SJSA1 (cell line): ENCODE results near the gene FZD8. TPM values are rescaled to one million over a fixed set of nuclear protein-coding genes. Genes with fewer than 3 reads are reported as not detected.

Source experiments
- DNase-seq, 2 experiments: peaks; one replicate each; pipeline ENCODE4 v3.0.0-alpha.2; 2015 to 2020; ENCODE audit warnings: low spot score in 2 of 2, low read depth in 1 of 2
- H3K27ac ChIP-seq: fragments of 250-450 bp; sonication (Bioruptor Pico); 2 replicates; pipeline ENCODE4 v1.5.1; 2020; ENCODE audit warnings: mild to moderate bottlenecking, moderate library complexity
- H3K27me3 ChIP-seq: fragments of 250-450 bp; sonication (Bioruptor Pico); replicated peaks from 2 replicates; pipeline ENCODE4 v1.5.1; 2020; ENCODE audit warnings: mild to moderate bottlenecking, moderate library complexity
- H3K36me3 ChIP-seq: fragments of 250-450 bp; sonication (Bioruptor Pico); 2 replicates; pipeline ENCODE4 v1.5.1; 2020; ENCODE audit warnings: mild to moderate bottlenecking
- H3K4me1 ChIP-seq: fragments of 250-450 bp; sonication (Bioruptor Pico); replicated peaks from 2 replicates; pipeline ENCODE4 v1.6.1; 2021; ENCODE audit warnings: mild to moderate bottlenecking
- H3K4me3 ChIP-seq: fragments of 250-450 bp; sonication (Bioruptor Pico); 2 replicates; pipeline ENCODE4 v1.5.1; 2020; ENCODE audit warnings: mild to moderate bottlenecking
- H3K9me3 ChIP-seq: fragments of 250-450 bp; sonication (Bioruptor Pico); replicated peaks from 2 replicates; pipeline ENCODE4 v1.5.1; 2020; ENCODE audit warnings: mild to moderate bottlenecking
- total RNA-seq: library from RNA; depleted of rRNA; stranded (reverse); fragments of >200 nt; shearing (Covaris generic); gene quantifications from 2 replicates; pipeline ENCODE4 v1.2.3, GENCODE V29; 2014; rRNA removed

Gene FZD8
- total RNA-seq, 1 experiment from 2014 or later: 15.7 TPM

DNA sequence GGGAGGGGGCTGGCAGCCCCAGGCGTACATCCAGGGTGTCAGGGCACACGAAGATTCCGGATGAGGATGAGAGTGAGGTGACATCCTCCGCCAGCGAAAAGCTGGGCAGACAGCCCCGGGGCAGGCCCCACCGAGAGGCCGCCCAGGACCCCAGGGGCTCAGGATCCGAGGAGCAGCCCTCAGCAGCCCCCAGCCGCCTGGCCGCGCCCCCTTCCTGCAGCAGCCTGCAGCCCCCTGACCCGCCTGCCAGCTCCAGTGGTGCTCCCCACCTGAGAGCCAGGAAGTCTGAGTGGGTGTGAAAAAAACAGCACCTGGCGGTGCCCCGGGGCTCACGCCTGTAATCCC lies 33.8 kb downstream of the FZD8 start:
- no peak for DNase-seq
- Histone ChIP-seq H3K27me3 (no peaks in the 10 kb centered on the region), H3K27ac (no peak overlapping the region), H3K9me3 (no peaks in the 10 kb centered on the region), H3K36me3 (no peaks in the 10 kb centered on the region), H3K4me3 (no peak overlapping the region), H3K4me1 (peaks cover 6% of the 10 kb centered on the region; the same call in 1 of the 2 replicates)

DNA sequence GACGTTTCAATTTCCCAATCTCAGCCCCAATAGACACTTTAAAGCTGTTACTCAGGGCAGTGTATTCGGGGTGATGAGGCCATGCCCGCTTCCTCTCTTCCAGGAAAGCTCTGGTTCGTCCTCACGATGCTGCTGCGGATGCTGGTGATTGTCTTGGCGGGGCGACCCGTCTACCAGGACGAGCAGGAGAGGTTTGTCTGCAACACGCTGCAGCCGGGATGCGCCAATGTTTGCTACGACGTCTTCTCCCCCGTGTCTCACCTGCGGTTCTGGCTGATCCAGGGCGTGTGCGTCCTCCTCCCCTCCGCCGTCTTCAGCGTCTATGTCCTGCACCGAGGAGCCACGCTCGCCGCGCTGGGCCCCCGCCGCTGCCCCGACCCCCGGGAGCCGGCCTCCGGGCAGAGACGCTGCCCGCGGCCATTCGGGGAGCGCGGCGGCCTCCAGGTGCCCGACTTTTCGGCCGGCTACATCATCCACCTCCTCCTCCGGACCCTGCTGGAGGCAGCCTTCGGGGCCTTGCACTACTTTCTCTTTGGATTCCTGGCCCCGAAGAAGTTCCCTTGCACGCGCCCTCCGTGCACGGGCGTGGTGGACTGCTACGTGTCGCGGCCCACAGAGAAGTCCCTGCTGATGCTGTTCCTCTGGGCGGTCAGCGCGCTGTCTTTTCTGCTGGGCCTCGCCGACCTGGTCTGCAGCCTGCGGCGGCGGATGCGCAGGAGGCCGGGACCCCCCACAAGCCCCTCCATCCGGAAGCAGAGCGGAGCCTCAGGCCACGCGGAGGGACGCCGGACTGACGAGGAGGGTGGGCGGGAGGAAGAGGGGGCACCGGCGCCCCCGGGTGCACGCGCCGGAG lies 34.4 kb downstream of the FZD8 start:
- DNase-seq: no peak
- H3K9me3 ChIP-seq: no peaks in the 10 kb centered on the region
- no peaks in the 10 kb centered on the region for H3K36me3 ChIP-seq
- H3K27ac ChIP-seq: no peak overlapping the region
- H3K4me3 ChIP-seq: no peak overlapping the region
- H3K4me1 ChIP-seq: peaks cover 6% of the 10 kb centered on the region; the same call in 1 of the 2 replicates
- no peaks in the 10 kb centered on the region for H3K27me3 ChIP-seq

DNA sequence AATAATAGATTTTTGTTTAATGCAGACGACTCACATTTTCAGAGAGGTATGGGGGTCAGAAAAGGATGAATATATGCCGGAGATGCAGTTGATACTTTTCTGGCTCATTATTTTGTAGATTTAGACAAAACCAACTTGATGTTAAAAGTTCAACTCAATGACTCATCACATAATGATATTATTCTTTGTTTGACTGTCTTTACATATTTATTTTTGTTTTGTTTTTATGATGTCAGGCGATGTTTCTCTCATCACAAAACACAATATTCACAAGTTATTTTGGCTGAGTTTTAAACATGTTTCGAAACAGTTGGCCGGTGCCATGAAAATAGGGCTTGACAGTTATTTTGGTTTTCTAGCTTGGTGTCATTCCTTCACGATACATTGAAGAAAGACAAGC lies 35.7 kb downstream of the FZD8 start:
- H3K36me3 ChIP-seq: no peaks in the 10 kb centered on the region
- H3K4me3 ChIP-seq: no peak overlapping the region
- peaks cover 6% of the 10 kb centered on the region; the same call in 1 of the 2 replicates for H3K4me1 ChIP-seq
- H3K27me3 ChIP-seq: no peaks in the 10 kb centered on the region
- no peaks in the 10 kb centered on the region for H3K9me3 ChIP-seq
- peak in 1 of 2 experiments; percentile 10 for DNase-seq
- no peak overlapping the region for H3K27ac ChIP-seq

DNA sequence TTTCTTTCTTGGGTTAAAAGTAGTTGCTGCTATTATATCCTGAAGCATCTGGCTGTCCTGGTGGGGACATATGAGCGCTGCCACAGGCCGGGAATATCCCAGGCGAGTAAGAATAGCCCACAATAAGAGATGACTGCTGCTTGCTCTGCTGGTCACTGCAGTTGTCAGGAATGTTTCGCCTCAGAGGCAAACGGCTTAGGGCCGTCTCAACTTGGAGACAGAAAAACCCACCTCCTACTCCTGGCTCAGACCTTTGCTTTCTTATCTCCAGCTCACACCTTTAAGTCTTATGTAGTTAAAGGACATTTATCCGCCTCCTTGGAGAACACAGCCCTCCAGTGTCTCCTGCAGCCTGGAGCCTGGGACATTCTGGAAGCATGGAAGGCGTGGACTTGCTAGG lies 36.9 kb downstream of the FZD8 start, which contains the start of gene GJD4:
GJD4 (plus strand) TSS at position 151 of the 400 bp plus-strand sequence; CDS start at position 378, 227 bp downstream.
- H3K27ac ChIP-seq: no peak within 1 kb of the TSS
- no peak for DNase-seq
- peaks cover 6% of the 10 kb centered on the region; the same call in 1 of the 2 replicates for H3K4me1 ChIP-seq
- no peaks in the 10 kb centered on the region for H3K27me3 ChIP-seq
- no peaks in the 10 kb centered on the region for H3K9me3 ChIP-seq
- H3K4me3 ChIP-seq: no peak within 1 kb of the TSS
- no peaks in the 10 kb centered on the region for H3K36me3 ChIP-seq

DNA sequence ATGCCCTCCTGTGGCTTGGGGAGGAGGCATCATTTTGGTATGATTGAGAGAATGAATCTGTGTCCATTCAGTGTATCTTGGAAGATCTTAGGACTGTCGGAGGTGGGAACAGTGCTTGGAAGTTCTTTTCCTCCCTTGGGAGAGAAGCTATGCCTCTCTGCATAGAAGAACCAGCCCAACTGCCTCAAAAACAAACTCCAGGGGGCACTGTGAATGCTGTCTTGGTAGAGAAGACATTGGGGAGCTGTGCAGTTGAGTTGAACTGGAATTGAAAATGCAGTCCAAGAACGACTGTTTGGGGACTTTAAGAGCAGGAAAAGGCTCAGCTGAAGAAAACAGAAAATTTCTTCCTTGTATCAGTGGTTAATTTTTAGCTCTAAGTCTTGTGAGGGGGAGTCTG lies 41.9 kb downstream of the FZD8 start:
- no peaks in the 10 kb centered on the region for H3K27me3 ChIP-seq
- H3K4me3 ChIP-seq: no peak overlapping the region
- H3K27ac ChIP-seq: no peak overlapping the region
- no peaks in the 10 kb centered on the region for H3K9me3 ChIP-seq
- H3K36me3 ChIP-seq: no peaks in the 10 kb centered on the region
- no peak for DNase-seq
- no peaks in the 10 kb centered on the region for H3K4me1 ChIP-seq

DNA sequence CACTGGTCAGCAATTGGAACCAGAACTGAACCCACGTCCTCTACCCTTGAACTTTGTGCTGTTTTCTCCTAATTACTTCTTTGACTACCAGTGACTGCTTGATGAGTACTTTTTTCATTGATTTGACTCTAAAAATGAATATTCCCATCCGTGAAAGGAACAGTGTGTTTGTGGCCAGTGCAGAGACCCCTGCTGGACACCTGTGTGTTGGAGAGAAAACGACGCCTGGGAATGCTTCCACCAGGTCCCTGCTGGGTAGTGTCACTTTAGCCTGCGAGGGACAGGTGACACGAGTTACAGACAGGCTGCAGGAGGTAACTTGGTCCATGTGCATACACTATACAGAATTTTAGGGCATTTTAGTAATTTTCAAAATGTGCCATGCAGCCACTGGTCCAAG lies 43.7 kb downstream of the FZD8 start:
- no peaks in the 10 kb centered on the region for H3K36me3 ChIP-seq
- no peaks in the 10 kb centered on the region for H3K9me3 ChIP-seq
- no peaks in the 10 kb centered on the region for H3K27me3 ChIP-seq
- no peaks in the 10 kb centered on the region for H3K4me1 ChIP-seq
- DNase-seq: no peak
- H3K27ac ChIP-seq: no peak overlapping the region
- no peak overlapping the region for H3K4me3 ChIP-seq

DNA sequence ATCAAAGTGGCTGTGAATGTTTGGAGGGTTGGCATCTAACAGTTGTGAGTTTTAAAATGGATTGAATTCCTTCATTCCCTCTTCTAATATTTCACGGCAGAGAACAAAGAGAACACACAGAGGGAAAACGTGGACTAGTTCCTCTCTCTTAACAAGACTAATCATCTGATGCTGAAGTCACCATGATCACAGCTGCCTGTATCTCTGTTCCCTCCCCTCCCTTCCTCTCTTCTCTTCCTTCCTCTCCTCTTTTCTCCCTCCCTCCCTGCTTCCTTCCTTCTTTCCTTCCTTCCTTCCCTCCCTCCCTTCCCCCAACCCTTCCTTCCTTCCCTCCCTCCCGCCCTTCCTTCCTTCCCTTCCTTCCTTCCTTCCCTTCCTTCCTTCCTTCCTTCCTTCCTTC lies 47.0 kb downstream of the FZD8 start:
- Histone ChIP-seq H3K27ac (no peak overlapping the region), H3K4me3 (no peak overlapping the region), H3K9me3 (peaks cover 6% of the 10 kb centered on the region; the same call in 1 of the 2 replicates), H3K4me1 (no peaks in the 10 kb centered on the region), H3K27me3 (no peaks in the 10 kb centered on the region), H3K36me3 (no peaks in the 10 kb centered on the region)
- DNase-seq: no peak

DNA sequence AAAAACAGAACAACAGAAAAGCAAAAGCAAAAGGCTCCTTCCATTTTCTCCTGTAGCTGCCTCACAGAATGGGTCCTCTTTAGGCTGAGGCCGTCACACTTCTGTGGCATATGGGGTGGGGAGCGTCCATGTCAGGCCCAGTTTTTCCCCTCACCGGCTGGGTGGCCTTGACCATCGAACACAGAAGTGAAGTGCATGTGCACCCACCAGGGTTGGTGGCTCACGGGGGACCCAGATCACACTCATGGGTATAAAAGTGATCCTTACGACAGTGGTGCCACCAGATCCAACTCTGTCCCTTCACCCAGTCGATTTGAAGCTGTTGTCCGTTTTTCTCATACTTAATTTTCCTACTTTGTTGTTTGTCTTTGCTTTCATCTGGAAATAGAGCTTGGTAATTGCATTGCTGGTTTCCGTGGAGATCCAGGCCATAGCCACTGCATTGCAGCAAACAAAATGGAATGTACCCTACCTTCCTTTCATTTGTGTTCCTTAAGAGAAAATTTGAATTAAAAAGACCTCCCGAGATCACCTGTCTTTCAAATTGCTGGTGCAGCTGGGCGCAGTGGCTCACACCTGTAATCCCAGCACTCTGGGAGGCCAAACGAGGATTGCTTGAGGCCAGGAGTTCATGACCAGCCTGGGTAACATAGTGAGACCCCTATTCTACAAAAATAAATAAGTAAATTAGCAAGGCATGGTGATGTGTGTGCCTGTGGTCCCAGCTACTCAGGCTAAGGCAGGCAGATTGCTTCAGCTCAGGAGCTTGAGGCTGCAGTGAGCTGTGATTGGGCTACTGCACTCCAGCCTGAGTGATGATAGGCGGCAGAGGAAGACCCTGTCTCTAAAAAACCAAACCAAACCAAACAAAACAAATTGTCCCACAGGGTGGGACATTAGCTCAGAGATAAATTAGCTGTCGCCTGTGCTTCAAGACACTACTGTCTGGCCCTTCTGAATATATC lies 47.7 kb downstream of the FZD8 start:
- no peak for DNase-seq
- Histone ChIP-seq H3K36me3 (no peaks in the 10 kb centered on the region), H3K27me3 (no peaks in the 10 kb centered on the region), H3K9me3 (peaks cover 6% of the 10 kb centered on the region; the same call in 1 of the 2 replicates), H3K4me1 (no peaks in the 10 kb centered on the region), H3K4me3 (no peak overlapping the region), H3K27ac (no peak overlapping the region)

DNA sequence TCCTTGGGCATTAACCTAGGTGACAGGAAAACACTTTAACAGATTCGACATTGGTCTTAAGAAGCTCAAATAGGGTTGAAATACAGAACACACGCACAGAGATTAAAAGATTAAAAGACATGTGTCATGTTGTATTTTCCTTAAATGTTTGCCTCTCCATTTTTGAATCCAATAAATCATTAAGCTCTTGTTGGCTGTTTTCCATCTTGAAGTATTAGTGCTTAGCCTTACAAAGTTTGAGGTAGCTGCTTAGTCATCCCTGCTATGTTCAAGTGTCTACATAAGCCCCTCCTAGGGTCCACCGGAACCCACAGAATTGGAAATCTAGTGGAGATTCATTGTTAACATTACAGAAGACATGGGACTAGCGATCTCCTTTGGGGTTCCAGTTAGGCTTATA lies 49.7 kb downstream of the FZD8 start:
- peaks cover 6% of the 10 kb centered on the region; the same call in 1 of the 2 replicates for H3K9me3 ChIP-seq
- no peaks in the 10 kb centered on the region for H3K4me1 ChIP-seq
- no peak overlapping the region for H3K27ac ChIP-seq
- no peaks in the 10 kb centered on the region for H3K27me3 ChIP-seq
- H3K36me3 ChIP-seq: no peaks in the 10 kb centered on the region
- no peak for DNase-seq
- no peak overlapping the region for H3K4me3 ChIP-seq

DNA sequence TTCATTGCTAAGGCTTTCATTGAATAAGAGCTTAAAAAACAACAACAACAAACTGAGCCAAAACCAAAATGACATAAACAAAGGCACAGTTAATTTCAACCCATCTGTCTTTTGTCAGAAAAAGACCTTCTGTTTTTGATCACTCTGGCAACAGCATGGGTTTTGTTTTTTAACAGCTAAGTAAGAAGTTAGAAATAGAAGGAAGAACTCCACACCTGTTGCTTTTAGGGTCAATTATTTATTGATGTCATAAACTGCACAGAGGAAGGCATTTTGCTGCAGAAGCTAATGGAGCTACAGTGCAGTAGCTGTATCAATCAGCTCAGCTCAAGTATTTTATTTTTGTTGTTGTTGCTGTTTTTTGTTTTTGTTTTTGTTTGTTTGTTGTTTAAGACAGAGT lies 53.3 kb downstream of the FZD8 start:
- DNase-seq: no peak
- Histone ChIP-seq H3K9me3 (peaks cover 6% of the 10 kb centered on the region; the same call in 1 of the 2 replicates), H3K4me3 (no peak overlapping the region), H3K4me1 (no peaks in the 10 kb centered on the region), H3K27me3 (no peaks in the 10 kb centered on the region), H3K36me3 (no peaks in the 10 kb centered on the region), H3K27ac (no peak overlapping the region)

Other genes starting within 250 kb of the FZD8 start
- 0.13 TPM in 1 of 2 replicates, not detected in the other for gene GJD4, start 37.0 kb downstream of the FZD8 start, total RNA-seq